SKM-1 treated with dmso at 0.1 percent for 144 hours (cell line): ENCODE results near the gene OMA1.

ENCODE experiments used
- DNase-seq: peaks from one replicate; lab custom pipeline; 2025; ENCODE audit not compliant: unreplicated experiment; lab: John Stamatoyannopoulos, UW

OMA1 gene

GRCh38 chr1:58432851-58433668 lies 113.5 kb downstream of the OMA1 start:
- no peak for DNase-seq

DNA sequence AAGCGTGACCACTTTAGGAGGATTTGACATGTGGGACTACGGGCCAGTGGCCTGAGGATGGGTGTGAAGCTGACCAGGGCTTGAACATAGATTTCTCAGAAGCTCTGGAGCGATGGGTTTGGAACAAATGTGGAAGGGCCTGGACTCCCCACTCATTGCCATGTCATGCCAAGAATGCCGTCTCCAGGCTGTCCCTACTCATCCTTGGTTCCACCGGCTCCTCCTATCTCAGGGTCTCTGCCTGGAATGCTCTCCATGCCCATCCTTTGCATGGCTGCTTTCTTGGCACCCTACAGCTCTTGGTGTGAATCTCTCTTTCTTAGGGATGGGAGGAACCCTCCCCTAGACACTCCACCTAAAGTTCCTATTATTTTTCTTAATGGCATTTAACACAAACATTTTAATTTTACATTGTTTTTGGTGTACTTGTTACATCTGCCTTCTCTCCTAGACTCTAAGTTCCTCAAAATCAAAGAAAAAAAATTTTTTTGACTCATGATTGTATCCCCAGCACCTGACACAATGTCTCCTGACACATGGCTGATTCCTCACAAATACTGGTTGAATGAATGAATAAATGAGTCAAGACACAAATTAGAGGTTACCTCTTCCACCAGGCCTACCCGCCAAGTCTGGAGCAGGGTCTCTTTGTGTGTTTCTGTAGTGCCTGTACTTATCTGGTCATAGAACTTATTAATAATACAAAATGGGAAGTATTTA lies 114.5 kb downstream of the OMA1 start:
- no peak for DNase-seq
